Stimulated activated CD4-positive, alpha-beta T cell treated with anti-CD3 and anti-CD28 coated beads, TNF-alpha, amount 100 ng/mL, for 24 hours (primary cell): ENCODE data around the gene ZNF324.
"Not testable (repeated sequence)": the region's sequence is repeated elsewhere in the genome, so short reads cannot be mapped to it uniquely, and the experiment has no call there.

Source experiments
- DNase-seq, 3 experiments: peaks; one replicate each; pipeline ENCODE4 v3.0.0-alpha.2; 2020; ENCODE audit warnings: low read depth in 3 of 3

ZNF324 gene

GRCh38 chr19:58499021-58499927 lies 32.4 kb downstream of the ZNF324 start:
- DNase-seq, result peak; percentile 97 to 100 (median 98)

GRCh38 chr19:58500242-58500641 lies 33.4 kb downstream of the ZNF324 start:
- DNase-seq, result no peak

DNA sequence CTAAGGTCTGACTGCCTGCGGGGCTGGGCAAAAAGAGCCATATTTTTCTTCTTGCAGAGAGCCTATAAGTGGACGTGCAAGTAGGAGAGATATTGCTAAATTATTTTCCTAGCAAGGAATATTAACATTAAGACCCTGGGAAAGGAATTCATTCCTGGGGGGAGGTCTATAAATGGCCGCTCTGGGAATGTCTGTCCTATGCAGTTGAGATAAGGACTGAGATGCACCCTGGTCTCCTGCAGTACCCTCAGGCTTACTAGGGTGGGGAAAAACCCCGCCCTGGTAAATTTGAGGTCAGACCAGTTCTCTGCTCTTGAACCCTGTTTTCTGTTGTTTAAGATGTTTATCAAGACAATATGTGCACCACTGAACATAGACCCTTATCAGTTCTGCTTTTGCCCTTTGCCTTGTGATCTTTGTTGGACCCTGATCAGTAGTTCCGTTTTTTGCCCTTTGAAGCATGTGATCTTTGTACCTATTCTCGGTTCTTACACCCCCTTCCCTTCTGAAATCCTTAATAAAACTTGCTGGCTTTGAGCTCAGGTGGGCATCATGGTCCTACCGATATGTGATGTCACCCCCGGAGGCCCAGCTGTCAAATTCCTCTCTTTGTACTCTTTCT lies 40.8 kb downstream of the ZNF324 start:
- DNase-seq, result not testable (repeated sequence)

GRCh38 chr19:58509731-58510083 lies 42.8 kb downstream of the ZNF324 start:
- DNase-seq, result no peak

- DNase-seq, result no peak
These were observed 43.4 kb downstream of the ZNF324 start for GRCh38 chr19:58510084-58510862.

DNA sequence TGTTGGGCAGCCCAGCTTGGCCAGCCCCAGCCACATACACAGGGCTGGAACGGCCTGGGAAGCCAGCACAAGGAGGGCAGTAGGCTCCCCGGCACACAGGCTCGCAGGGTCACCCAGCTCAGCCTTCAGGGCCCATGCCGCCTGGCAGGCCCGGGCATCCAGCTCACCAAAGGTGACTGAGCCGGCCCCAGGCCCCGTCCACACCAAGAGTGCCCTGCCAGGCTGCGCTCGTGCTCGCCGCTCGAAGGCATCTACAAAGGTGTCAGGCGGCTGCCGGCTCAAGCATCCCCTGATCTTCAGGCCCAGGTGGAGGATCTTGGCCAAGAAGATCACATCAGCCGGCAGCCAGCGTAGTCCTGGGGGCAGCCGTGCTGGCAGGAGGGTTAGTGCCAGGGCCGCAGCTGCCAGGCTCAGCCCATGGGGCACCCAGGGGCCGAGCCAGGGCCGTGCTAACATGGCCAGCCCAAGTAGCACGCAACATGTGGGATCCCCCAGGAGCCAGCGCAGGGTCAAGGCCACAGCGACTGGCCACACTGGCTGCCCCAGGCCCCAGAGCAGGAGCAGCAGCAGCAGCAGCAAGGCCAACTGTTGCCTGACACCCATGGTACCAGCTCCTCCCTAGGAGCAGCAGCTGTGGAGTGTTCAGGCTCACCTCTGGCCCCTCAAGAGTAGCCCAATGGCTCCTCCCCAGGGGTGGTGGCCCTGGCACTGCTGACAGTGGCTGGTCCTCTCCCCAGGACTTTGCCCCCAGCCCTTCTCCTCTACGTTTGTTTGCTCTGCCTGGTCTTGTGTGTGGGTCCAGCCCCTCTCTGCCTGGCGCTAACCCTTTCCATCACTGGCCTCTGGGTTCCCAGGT lies 44.7 kb downstream of the ZNF324 start, which contains the start of gene SLC27A5:
Gene SLC27A5 (minus strand): TSS at position 640 of the 856 bp plus-strand sequence. CDS start 37 bp downstream, at position 603.
- DNase-seq, result no peak

- DNase-seq, result no peak
These were observed 46.4 kb downstream of the ZNF324 start for GRCh38 chr19:58513213-58513693.

- peak; percentile 90 to 95 (median 91) for DNase-seq
These were observed 47.0 kb downstream of the ZNF324 start for GRCh38 chr19:58513694-58514563.

GRCh38 chr19:58514564-58515022 lies 47.7 kb downstream of the ZNF324 start:
- DNase-seq, result no peak

DNA sequence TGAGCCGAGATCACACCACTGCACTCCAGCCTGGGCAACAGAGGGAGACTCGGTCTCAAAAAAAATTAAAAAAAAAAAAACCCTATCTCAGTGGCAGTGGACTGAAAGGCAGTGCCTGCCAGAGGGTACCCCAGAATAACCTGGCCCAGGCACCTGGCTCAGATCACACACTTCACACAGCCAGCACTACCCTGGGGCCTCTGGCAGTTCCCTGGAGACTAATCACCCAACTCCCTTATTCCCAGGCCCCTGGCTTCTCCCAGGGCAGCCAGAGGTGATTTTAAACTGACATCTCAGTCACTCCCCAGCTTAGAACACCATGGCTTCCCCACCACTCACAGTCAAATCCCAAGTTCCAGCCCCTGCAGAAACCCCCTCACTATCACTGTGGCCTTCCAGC lies 48.4 kb downstream of the ZNF324 start:
- DNase-seq, result no peak

DNA sequence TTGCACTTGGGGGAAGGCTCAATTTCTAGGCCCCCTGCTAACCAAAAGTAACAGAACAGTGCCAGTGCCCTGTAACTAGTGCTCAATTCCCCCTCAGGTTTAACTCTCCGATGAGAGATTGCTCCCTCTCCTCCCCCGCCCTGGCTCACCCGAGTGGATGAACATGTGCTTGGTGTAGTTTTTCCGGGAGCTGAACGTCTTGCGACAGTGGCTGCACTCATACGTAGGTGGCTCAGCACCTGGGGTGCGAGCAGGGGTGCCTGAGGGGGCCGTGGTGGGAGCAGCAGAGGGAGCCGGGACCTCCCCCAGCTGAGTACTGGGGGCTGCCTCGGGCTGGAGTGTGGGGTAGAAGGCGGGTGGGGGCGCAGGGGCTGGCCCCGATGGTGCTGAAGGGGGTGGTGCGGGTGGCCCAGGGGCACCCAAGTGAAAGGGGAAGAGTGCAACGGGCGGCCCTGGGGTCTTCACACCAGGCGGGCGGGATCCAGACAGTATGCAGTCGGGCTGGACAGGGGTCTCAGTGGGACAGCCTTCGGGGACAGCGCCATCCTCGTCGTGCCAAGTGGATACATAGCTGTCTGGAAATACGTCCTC lies 49.5 kb downstream of the ZNF324 start:
- DNase-seq, result no peak

GRCh38 chr19:58516964-58517833 lies 50.3 kb downstream of the ZNF324 start:
- DNase-seq, result no peak

DNA sequence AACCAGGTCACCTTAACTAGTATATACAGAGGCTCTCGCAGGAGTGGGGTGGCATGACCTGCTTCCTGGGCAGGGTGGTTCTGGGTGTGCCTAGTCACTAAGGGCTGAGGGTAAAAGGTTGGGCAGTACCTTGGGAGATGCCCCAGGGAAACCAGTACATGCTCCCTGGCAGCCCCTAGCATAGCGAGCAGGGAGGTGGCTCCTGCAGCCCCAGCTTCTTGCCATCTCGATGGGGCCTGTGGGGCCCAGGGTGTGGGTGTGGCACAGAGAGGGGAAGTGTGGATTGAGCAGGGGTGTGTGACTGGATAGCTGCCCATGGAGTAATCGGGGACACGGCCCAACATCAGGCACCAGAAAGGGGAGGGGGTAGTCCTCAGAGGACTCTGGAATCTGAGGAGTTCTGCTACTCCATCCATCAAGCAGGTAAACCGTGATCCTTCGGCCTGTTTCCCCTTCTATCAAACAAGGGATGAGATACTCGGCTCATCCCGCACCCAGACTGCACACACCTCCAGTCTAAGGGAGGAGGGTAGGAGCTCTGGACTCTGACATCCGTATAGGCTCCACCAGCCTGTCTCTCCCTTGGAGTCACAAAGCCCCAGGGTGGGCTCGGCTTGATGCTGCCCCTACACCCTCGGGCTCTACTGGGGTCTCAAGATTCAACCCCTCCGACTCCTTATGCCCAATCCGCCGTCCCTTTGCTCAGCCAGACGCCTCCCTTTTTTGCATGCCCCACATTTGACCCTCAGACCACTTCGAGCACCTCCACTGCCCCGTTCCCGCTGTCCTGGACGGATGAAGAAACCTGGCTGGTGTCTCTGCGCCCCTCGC lies 51.6 kb downstream of the ZNF324 start:
- DNase-seq, result no peak

- DNase-seq, result peak in 1 of 3 experiments; percentile 52
These were observed 52.1 kb downstream of the ZNF324 start for GRCh38 chr19:58519087-58519354.

DNA sequence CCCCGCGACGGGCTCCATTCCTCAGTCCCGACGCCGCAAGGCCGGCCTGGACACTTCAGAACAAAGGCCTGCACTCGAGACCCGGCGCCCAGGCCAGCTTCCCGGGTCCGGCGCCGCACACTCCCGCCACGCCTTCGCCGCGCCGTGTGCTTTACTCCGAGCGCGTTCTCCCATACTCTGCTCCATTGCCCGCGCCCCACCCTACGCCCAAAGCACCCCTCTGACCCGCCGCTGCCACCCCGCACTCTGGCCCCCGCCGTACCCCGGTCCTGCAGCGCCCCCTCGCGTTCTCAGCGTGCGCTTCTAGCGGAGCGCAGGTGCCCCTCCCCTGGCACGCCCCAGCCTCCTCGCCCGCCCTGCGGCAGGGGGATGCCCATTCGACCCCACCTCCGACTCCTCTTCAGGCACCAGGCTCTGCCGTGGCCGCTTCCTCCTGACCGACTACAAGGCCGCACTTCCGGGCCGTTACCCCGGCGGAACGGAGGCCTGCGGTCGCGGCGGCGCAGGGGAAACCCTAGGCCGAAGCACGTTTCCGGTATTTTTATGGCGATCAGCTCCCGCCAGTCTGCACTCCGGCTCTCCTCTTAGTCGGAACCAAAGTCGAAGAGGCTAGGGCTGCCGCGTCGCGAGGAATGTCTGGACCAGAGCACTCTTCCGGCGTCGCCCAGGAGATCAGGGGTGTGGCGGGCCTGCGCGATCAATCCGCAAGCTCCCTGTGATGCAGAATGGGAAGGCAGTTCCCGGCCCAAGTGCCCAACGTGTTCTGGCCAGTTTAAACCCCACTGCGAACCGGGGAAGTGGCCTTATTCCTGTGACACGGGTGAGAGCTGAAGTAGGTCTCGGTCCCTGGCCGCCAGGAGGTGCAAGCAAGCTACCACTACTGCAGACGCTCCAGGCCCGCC lies 52.7 kb downstream of the ZNF324 start, which contains the start of gene ZBTB45:
Gene ZBTB45 (minus strand): TSS at position 456 of the 902 bp plus-strand sequence. CDS start 2,137 bp downstream, outside the sequence.
- DNase-seq, result peak; percentile 80 to 91 (median 84)

DNA sequence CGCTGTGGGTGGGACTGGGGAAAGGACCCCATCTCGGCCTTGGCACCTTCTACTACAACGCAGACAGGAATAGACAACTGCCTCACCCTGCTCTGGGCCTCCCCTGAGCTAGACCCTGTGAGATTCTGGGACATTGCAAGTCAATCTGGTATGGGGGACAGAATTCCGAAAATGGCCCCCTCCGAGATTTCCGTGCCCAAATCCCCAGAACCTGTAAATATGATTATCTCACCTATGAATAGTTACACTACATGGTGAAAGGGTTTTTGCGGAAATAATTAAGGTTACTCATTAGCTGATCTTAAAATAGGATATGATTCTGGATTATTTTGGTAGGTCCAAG lies 53.3 kb downstream of the ZNF324 start:
- no peak for DNase-seq

DNA sequence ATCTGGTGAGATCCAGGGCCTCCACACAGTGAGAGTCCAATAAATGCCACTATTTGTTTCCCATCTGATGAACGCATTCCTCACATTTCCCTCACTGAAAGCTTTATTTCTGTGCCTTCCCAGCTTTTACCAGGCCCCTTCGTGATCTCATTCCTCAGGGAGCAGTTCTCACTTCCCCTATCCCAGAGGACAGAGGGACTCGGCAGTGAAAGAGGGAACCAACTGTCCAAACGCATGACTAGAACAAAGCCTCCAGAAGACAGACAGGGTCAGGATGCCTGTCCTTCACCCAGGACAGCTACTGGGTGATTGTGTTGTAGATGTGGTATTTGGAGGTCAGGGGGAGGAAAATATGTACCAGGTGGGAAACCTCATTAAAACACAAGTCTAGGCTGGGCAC lies 54.8 kb downstream of the ZNF324 start:
- no peak for DNase-seq
